NCI-H2171 (cell line): Measurements from ENCODE around the gene HNF1B.
A peak's percentile ranks its signal among the peaks of the same experiment; 100 is the strongest.
"Not testable (repeated sequence)": the region's sequence is repeated elsewhere in the genome, so short reads cannot be mapped to it uniquely, and the experiment has no call there.

Experiments used
- DNase-seq: peaks from one replicate; lab custom pipeline; 2025; lab: John Stamatoyannopoulos, UW

Gene HNF1B

GRCh38 chr17:37744961-37745800, at the start of gene HNF1B:
Gene HNF1B, minus strand, starts transcription at chr17:37745059. Its CDS starts 175 bp downstream, at chr17:37744884.
- no peak for DNase-seq

DNA sequence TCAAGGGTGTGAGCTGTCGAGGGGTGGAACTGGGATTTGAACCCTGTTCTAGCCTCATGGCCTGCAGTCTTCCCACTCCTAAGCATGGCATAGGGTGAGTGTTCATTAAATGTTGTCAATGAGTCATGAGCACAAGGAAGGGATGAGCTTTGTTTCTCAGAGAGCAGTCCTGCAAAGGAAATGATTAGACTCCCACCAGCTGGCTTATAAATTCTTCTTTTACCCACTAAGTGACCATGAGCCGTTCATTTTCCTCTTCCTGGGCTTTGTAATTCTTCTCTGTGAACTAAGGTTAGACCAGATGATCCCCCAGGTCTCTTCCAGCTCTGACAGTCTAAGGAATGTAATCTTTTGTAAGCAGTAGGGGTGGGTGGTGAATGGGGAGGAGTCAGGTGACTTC, 47.9 kb upstream of the HNF1B start:
- no peak for DNase-seq

GRCh38 chr17:37791447-37792399, 46.9 kb upstream of the HNF1B start:
- no peak for DNase-seq

DNA sequence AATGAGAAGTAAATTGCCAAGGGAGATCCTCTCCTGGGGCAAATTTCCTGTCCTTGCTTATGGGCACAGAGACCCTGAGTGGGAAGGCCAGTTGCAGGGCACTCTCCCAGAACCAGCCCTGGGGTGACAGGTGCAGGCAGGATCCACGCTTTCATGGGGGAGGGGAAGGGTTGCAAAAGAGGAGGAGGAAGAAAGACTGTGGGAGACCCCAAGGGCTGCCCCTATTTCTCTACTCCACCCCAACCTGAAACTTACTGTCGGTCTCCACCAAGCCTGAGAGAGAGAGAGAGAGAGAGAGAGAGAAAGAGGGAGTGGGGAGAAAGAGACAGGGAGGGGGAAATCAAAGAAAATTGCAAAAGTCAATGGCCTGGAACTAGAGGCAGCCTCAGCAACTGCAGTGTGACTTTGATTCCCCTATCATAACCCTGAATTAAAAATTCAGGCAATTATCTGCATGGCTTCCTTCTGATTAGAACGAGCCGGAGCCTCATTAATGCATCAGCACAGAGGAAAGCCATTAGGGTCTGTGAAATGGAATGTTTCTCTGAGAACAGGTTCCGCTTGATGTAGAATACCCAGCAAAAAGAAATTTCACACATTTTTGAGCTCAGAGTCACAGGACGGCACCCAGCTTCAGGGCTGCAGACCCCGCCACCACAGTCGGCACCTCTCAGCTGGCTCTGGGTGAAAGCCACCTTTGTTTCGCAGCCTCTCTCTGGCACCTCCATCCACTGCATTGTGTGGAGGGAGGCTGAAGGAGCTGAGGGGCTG, 45.1 kb upstream of the HNF1B start:
- no peak for DNase-seq

DNA sequence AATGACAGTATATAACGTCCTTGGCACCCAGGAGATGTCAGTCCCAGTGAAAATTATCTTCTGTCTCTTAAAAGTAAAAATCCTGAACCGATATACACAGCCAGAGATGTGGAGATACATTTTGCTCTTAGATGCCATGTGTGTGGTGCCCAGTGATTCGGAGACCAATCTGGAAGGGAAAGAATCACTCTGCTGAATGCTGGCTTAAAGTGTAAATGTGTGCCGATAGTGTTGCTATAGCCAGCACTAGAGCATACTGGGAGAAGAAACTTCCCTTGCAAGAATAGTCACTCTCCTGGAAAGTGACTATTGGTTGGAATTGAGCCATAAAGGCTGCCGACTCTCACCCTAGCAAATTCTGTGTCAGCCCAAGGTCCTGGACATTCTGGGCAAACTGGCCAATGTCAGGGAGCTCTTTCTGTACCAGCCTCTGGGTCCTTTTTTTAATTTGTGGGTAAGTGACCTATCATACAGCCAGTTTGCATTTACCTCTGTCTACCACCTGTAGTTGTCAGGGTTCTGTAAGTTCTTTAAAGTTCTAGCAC, 44.2 kb upstream of the HNF1B start:
- DNase-seq = no peak

- DNase-seq = no peak
Measured at GRCh38 chr17:37788526-37788925, 43.7 kb upstream of the HNF1B start.

- DNase-seq = no peak
Measured at GRCh38 chr17:37787055-37787757, 42.3 kb upstream of the HNF1B start.

DNA sequence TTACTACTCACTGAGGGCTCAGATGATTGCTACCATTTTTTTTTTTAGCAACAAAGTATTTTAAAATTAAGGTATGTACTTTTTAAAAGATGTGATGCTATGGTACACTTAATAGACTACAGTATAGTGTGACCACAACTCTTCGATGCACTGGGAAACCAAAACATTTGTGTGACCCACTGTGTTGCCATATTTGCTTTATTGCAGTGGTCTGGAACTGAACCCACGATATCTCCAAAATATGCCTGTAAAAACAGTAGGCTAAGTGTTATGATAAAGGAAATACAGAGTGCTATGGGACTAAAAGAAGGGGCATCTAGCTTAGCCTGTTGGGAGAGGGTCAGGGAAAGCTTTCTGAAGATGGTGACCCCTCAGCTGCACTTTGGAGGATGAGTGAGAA, 41.6 kb upstream of the HNF1B start:
- DNase-seq = no peak

- DNase-seq = not testable (repeated sequence)
Measured at GRCh38 chr17:37782460-37782859, 37.6 kb upstream of the HNF1B start.

- no peak for DNase-seq
Measured at GRCh38 chr17:37781451-37781850, 36.6 kb upstream of the HNF1B start.

GRCh38 chr17:37779554-37779953, 34.7 kb upstream of the HNF1B start:
- no peak for DNase-seq

DNA sequence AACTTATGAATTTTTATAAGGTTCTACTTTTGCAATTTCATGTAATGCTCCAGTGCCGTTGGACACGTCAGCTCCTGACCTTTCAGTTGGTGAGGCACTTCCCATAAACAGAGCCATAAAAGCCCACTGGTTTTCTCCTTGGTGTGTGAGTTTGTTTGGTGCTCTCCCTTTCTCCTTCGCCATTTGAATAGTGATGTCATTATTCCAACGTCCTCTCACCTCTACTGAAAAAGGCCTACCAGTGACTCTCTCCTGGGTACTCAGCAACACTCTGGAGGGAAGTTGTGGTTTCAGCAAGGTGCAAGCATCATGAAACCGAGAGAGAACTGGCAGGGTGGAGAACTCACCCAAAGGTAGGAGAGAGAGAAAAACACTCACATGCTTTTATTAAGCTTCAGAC, 29.6 kb upstream of the HNF1B start:
- no peak for DNase-seq

- no peak for DNase-seq
Measured at GRCh38 chr17:37772982-37773381, 28.1 kb upstream of the HNF1B start.

- DNase-seq = peak; percentile 7
Measured at GRCh38 chr17:37770631-37771518, 26.0 kb upstream of the HNF1B start.

GRCh38 chr17:37769050-37769449, 24.2 kb upstream of the HNF1B start:
- no peak for DNase-seq

DNA sequence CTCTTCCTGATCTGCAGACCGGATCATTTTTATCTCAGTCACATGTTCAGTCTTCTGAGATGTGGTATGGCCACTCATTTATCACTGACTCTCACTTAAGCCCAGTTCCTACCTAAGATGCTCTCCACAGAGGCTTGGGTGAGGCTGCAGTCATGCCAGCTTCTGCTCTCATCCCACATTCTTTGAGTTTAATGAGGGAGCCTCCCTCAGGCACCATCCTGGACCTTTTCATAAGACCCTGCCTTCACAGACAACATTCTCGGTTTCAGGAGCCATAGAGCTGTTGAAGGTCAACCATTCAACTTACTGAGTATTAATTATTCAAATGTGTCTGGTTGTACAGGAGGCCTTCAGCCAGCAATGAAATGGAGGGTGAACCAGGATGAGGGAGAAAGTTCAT, 23.6 kb upstream of the HNF1B start:
- no peak for DNase-seq

- no peak for DNase-seq
Measured at GRCh38 chr17:37766971-37767370, 22.1 kb upstream of the HNF1B start.

DNA sequence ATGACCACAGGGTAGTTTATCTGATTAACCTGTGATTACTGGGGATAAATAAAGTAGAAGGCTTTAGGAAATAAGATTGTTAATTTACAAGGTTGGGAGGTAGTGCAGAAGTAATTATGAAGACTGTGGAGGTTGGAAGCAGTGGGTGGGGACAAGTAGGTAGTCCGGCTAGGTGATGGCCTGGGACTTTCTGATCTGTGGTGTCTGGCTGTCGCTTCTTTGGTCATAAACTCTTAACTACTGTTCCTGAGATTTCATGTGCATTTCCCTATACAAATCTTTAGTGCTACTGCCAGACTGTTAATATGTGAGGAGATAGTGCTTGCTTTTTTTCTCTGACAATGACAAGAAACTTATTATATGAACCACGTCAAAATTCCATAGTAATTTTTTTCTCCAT, 19.5 kb upstream of the HNF1B start:
- DNase-seq = no peak

- DNase-seq = no peak
Measured at GRCh38 chr17:37762666-37763065, 17.8 kb upstream of the HNF1B start.

DNA sequence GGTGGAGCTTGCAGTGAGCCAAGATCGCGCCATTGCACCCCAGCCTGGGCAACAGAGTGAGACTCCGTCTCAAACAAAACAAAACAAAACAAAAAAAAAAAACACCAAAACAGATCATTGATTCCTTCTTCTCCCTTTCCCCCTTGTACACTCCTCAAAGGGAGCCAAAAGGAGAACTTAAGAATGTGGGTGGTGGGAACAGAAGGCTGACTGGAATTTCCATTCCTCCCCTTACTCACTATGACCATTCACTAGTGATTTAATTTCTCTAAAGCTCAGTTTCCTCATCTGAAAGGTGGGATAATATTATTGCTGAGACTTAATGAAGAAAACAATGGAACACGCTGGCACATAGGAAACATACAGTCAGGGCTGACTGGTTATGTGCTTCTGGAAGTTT, 17.1 kb upstream of the HNF1B start:
- DNase-seq = no peak
